CD4-positive, alpha-beta T cell treated with Interleukin-17A for 1 hour (primary cell): ENCODE results near the gene MICALL2.

Source experiments
- DNase-seq: peaks from one replicate; pipeline ENCODE4 v3.0.0-alpha.2; 2020

The MICALL2 gene

DNA sequence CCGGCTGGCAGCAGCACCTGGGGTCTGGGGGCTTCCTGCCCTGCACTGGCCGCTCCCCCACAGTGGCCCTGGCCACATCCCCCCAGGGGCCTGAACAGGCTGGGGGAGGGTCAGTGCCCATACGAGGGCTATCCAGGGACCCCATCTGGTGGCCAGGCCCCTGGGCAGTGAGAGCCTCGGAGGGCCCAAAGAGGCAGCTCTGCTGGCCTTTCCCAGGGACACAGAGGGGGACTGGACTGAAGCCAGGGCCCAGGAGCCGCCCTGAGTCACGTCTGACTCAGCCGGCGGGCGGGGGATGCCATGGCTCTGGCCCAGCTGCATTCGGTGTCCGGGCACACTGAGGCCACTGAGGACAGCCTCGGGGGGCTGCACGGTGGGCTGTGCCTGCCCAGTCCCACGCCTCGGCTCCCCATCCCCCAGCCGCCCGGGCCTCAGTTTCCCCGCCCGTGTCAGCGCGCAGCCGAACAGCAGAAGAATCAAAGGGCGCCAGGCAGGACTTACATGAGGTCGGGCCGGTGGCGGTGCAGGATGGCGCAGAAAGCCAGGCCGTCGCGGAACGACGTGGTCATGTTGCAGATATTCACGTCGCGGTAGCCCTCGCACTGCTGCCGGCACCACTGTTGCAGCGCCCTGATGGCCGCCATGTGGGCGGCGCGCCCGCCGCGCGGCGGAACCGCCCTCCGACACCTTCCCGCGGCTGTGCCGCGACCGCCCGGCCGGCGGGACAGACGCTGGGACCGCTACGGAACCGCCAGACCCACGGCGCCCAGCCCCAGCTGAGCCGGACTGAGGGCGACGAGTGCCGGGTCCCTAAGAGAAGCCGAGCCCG lies at the start of gene MICALL2:
Gene MICALL2, minus strand, starts transcription at position 788 of the 829 bp plus-strand sequence. Its CDS starts 144 bp downstream, at position 644.
- no peak for DNase-seq

DNA sequence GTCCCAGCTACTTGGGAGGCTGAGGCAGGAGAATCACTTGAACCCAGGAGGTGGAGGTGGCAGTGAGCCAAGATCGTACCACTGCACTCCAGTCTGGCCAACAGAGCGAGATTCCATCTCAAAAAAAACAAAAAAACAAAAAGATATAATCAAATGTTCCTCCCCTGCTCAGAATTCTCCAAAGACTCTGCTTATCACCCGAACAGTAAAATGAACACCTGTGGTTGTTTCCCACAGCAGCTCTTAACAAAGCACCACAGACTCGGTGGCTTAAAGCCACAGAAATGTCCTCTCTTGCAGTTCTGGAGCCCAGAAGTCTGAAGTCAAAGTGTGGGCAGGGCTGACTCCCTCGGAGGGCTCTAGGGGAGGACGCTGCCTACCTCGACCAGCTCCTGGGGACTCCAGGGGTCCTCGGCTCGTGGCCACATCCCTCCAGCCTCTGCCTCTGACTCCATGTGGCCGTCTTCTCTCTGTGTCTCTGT lies 49.0 kb upstream of the MICALL2 start:
- no peak for DNase-seq

DNA sequence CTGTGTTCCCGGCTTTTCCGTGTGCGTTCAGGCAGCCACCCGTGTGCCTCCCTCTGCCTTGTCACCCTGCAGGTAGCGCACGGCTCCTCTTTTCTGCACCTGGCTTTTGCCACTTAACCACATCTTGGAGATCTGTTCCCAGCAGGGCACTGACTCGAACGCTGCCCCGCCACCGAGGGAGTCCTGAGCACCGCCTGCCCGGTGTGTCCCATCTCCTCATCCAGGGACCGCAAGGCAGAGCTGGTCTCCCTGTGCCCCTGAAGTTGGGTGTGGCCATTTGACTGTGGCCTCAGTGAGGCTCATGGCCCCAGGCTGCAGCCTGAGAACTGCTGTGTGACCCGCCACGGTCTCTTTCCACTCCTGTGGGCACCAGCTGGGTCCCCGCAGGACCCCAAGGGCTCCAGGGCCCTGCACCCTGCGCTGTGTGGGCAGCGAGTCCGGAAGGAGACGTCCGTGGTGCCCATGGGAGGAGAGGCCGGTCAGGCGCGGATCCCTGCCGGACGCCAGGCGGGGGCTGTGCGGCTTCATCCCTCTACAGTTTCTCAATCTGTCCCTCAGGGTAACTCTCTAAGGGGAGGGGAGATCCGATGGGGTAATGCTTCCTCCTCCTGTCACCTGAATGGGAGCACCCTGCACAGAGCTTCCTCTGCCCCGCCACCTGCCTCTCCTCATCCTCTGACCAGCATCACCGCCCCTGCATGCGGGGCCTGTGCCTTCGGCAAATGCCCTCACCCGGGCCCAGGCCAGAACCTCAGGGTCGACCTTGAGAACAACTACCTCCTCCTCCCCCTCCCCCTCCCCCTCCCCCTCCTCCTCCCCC lies 46.7 kb upstream of the MICALL2 start:
- no peak for DNase-seq

DNA sequence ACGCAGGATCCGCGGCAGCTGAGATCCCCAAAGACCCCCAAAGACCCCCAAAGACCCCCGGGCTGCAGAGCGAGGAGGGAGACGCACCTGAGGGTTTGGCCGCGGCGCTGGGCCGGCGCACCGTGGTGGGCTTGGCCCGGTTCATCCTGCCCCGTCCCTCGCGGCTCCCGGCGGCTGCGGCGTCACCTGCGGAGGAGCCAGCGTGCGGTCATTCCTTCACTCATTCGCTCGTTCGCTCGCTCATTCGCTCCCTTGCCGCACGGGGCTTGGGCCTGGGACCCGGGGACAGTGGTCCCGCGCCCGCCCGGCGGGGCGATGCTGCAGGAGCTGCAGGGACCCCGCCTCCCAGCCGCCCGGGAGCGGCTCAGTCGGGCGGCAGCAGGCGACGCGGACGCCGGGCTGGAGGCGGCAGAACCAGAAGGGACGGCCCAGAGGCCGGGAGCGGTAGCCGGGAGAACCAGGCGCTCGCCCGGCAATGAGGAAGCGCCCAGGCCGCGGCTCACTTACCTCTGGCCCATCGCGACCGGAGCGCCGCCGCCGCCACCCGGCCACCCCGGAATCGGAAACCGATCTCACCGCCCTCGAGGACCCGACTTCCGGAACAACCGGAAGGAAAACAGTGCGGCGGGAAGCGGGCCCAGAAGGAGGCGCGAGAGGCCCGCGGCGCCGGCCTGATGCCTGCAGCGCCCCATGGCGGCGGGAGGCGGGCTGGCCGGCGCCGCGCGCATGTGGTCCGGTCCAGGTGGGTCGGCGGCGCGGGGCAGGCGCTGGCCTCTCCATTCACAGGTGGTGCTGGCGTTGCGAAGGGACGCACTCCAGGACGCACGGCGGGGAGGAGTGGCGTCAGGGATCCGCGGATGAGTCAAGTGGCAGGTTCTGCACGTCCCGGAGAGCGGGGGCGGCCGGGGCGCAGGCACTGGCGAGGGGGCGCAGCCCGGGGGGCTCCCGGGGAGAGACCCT lies 44.8 kb upstream of the MICALL2 start, which contains the start of gene INTS1:
Gene INTS1, minus strand, starts transcription at position 574 of the 960 bp plus-strand sequence. Its CDS starts 429 bp downstream, at position 145.
- DNase-seq, result peak; percentile 92

DNA sequence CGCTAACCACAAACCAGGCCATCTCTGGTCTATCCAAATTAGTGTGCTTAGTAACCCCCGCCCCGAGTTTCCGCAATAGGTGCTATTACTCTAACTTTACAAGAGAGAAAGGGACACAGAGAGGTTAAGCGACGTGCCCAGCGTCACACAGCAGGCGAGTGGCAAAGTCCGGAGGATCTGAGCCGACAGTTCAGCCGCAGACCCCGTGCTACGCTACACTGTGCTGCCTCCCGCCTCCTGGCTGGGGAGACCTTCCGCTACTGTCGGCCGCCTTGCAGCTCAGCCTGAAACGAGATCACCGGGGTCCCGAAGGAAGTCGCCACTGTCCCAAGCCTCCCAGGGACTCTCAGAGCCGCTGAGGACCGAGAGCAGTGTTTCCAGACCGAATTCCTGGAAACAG lies 44.1 kb upstream of the MICALL2 start:
- no peak for DNase-seq

DNA sequence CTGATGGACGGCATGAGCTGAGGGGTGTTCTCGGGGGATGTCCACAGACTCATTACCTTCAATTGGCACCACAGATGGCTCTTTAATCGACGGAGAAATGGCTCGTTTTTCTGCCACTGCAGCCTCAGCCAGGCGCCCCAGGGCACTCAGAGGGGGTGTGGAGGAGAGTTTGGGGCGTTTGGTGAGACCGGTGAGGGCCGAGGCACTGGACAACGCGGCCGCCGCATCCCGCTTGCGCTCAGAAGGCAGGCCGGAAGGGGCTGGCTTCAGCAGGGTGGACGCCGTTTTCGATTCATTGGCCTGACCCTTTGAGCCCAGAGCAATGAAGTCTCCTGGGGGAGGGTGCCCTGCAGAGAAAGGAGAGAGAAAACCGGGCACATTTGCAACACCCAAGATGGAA lies 43.6 kb upstream of the MICALL2 start:
- no peak for DNase-seq

DNA sequence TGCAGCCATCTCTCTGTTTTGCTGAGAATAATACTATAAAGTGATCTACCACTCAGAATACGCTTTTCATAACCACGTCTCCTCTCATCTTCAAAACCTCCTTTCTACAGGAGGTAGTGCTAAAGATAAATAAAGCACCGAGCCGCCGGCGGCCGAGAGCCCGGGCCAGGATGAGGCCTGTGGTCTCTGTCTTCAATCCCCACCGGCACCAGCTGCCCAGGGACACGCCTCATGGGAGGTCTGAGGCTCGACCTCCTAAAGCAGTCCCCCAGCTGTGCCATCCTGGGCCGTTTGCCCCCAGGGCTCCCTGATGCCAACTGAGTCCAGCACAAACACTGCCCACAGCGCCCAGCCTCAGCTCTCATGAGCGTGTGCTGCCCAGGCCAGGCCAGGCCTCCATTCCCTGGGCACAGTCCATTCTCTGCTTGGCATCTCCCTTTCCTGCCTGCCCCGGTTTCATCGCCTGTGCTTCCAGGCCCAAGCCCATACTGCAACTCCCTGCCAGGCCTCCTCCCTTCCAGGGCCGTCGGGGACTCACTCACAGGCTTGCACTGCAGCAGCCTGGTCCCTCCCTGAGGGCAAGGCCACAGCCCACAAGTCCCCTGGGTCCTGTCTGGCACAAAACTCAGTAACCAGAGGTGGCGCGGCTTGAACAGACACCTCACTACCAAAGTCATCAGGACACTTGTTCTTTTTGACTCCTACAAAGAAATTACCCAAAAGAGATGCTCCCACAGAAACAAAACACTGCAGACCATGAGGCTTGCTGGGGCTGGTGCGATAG lies 42.4 kb upstream of the MICALL2 start:
- DNase-seq, result no peak

DNA sequence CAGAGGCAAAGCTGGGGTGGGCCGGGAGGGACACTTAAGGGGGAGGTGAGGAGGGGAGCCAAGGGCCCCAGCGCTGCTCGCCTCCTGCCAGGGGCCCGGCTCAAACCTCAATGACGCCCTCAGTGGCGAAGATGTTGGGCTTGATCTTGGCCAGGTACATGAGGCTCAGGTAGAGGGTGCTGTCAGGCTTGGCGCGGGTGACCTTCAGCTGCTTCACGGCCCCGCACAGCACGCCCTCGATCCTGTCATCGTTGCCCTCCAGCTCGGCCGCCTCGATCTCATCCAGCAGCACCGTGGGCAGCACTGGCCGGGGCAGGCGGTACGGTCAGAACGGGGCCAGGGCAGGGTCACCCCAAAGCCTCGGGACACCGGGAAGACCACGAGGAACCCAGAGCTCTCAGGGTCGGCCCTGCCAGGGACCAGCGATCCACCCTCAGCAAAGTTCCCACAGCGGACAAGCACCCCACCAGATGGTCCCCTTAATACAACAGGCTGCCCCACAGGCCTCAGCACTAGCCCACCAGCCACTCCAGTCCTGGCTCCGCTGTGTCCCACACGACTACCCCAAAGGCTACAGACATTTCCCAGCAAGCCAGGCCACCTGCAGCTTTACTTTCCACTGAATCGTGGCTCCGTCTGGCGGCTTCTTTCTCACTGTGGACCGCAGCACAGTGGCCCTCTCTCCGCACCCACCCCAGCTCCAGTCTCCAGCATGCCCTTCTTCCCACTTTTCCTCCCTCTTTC lies 41.0 kb upstream of the MICALL2 start:
- DNase-seq, result no peak

DNA sequence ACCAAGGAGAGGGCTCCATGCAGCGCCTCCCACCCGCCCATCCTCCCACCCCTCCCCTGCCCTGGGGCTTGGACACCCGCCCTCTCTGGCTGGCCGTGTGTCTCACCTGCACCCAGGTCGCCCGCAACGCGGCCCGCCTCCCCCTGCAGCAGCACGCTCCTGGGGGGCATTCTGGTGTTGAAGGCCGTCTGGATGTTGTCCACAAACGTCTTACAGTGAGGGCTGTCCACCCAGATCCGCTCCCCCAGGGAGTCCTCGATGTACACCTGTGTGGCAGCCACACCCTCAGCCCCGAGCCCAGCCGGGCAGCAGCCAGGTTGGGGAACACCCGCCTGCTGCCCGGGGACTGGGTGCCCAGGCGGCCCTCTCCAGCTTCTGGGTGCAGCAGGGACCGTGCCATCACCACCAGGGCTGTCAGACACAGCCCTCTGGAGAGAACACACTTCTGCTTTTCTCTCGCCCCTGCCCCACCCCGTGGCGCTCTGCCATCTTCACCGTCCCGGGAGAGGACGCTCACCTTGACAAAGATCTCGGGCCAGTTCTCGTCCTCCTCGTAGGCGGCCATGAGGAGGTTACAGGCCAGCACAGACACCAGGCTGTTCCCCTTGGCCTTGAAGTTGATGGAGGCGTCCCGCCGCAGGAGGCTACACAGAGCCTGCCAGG lies 40.2 kb upstream of the MICALL2 start:
- no peak for DNase-seq

DNA sequence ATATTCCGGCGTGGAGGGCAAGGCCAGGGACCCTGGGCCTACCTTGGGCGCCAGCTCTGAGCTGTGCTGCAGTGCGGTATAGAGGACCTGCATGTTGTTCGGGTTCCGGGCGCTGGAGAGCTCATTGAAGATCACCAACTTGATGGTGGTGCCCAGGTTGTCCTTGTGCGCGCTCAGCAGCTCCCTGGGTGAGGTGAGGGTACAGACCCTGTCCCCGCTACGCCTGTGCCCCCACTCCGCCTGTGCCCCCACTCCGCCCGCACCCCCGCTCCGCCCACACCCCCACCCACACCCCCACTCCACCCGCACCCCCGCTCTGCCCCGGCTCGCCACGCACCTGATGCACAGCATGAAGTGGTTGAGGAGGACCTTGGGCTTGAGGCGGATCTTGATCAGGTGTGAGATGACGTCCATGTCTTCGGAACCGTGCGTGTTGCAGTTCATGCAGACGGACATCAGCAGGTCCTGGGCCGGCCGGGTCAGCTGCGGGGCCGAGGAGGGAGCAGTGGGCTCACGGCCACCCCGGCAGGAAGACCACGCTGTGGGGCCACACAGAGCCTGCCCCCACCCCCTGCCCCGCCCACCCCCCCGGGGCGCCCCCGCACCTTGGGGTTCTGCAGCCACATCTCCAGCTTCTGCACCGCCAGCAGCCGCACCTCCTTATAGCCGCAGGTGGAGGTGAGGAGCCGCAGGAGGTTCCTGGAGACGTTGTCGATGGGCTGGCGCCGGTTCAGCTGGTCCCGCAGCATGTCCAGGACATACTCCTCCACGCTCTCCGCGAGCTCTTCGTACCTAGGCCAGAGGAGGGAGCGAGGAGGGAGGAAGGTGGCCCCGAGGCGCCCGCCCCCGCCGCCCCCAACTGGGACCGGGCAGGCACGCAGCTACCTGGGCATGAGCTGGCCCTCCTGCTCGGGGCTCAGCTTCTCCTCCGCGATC lies 39.4 kb upstream of the MICALL2 start:
- DNase-seq, result no peak

DNA sequence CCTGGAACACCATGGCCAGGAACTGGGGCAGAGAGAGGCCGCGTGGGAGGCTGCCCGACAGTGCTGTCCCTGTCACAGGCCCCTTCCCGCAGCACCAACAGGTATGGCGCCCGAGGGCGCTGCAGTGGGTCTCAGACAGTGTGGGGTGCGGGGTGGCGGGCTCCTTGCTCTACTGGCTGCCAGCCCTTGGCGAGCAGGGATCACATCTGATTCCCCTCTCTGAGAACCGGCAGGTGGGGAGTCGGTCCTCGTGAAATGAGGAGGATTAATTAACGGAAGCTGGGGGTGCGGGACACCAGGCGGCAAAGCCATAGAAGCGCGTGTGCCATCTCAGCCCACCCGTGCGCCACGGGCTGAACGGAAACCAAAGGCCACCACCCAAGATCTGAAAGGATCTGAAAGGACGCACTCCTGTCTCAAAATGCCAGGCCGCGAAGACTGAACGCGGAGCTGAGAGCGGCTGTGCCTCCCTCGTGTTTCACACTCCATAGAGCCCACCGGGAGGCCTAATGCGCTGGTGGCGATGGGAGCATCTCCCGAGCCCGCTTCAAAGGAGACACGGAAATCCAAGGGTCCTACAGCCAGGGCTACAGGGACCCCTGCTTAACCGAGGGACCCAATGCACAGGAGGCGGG lies 38.1 kb upstream of the MICALL2 start:
- no peak for DNase-seq

DNA sequence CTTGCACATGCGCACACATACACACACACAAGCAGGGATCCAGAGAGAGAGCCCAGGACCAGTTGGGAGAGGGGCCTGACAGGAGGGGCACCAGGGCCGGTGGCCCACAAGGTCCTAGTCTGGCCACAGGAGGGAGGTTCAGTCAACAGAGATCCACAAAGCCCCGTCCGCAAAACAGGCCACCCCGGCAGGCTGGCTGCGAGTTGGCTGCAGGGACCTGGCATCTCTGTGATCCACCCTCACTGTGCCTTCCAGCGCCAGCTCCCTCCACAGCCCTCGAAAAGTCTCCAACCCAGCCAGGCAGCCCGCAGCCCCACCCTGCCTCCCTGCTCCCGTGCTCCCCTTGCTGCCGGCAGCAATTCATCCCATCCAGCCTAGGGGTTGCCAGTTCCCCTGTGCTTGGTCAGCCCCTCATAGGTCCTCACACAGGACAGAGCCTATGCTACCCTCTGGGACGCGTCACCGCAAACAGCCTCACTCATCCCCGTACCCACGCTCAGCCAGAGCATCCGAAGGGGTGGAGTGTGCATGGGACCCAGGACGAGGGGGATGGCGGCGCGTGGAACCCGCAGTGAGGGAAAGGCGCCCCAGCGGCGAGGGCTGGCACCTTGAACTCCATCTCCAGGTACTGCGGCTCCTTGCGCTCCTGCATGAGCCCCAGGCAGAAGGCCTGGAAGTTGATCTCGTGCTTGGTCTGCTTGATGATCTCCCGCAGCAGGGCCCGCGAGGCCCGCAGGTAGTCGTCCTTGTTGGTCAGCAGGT lies 37.4 kb upstream of the MICALL2 start:
- no peak for DNase-seq

DNA sequence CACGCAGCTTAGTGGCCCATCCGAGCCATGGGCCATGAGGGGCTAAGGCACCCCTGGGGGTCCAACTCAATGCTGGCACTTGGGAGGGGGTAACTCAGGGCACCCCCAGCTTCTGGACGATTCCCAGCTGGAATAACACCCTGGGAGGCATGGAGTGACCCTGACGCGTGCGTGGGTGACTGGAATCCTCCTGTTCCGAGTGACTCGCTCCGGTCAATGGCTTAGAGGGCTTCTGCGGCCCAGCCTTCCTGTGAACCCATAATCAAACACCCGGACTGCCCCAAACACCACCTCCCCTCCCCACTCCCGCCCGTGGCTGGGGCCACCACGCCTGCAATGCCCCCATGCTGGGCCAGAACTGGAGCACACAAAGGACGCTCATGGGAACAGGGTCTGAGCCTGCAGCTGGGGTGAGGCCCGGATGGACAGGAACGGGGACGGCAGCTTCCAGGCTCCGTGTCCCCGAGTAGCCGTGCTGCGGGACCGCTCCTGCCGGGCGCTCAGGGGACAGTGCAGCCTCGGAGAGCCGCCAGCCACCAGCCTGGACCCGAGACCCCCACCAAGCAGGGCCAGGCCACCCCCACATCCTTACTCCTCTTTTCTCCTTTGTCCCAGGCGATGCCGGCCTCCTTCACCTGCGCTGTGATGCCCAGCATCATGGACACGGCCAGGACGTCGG lies 36.4 kb upstream of the MICALL2 start:
- no peak for DNase-seq

DNA sequence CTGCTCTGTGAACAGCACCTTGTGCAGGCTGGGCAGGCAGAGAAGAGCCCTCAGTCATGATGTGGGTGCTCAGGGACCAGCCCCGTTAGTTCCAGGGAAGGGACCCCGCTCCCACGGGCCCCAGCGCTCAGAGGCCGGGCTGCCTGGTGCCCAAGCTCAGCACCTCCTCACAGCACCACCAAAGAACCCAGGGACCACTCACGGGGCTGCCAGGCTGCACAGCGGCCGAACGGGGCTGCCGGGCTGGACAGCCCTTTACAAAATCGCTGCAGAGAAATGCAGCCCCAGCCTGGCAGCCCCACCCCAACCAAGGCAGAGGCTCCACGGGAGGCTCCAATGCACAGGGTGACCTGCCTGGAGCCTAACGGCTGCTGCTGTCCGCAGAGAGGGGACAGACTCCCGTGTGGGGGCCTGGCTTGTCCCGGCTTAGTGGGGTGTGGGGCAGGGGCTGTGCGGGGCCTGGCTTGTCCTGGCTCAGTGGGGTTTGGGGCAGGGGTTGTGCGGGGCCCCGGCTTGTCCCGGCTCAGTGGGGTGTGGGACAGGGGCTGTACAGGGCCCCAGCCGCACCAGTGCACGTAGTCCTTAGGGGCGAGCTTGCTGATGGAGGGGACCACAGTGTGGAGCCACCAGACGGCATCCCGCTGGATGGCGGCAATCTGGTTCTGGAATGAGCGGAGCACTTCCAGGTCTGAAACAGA lies 35.7 kb upstream of the MICALL2 start:
- DNase-seq, result no peak

DNA sequence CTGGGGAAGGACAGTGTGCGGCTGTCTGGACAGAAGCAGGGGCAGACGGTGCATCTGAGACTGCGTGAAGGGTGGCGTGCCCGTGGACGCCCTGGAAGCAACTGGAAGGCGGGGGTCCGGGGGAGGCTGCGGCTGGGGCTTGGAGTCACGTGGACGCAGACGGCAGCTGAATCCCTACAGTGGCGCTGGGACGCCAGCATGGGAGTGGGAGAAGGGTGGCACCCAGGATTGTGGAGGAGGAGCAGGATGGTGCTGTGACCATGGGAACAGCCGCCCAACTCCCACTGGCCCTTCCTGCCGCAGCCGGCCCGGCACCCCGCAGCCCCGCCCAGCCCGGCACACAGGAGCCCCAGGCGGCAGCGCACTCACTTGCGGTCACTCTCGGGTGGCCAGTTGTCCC lies 35.2 kb upstream of the MICALL2 start:
- DNase-seq, result no peak

DNA sequence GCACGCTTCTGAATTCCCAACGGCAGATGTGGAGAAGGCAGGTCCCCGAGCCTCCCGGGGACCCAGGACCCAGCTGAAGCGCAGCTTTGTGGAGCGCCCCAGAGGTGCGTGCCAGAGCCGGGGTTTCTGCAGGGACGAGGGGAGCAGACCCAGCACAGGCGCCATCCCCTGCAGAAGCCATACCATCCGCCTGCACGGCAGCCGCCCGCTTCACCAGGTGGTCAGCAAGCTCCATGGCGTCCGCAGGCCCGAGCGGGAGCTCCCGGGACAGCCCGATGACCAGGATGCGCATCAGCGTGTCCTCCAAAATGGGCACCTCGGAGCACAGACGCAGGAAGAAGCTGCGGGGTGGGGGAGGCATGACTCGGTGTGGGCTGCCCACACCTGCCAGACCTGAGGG lies 34.3 kb upstream of the MICALL2 start:
- no peak for DNase-seq

DNA sequence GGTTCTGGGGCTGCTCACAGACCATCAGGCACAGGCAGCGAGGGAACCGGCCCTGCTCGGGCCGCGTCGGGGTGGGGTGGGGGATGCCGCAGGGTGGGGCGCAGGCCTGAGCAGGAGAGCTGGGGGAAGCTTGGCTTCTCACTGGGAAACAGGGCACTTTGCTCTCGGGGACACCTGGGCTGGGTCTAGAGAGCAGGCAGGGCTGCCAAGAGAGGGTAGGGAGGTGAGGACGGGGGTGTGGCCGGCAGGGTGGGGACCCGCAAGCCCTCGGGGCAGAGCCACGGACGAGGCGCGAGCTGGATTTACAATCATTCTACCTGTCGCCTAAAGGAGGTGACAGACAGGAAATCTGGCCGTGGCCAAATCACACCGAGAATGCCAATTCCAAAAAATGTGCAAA lies 33.9 kb upstream of the MICALL2 start:
- no peak for DNase-seq
